NCI-H2227 (cell line): Measurements from ENCODE around the gene NKX6-2.

Experiments
- DNase-seq: peaks from one replicate; lab custom pipeline; 2025; ENCODE audit not compliant: unreplicated experiment; lab: John Stamatoyannopoulos, UW

NKX6-2 gene

DNA sequence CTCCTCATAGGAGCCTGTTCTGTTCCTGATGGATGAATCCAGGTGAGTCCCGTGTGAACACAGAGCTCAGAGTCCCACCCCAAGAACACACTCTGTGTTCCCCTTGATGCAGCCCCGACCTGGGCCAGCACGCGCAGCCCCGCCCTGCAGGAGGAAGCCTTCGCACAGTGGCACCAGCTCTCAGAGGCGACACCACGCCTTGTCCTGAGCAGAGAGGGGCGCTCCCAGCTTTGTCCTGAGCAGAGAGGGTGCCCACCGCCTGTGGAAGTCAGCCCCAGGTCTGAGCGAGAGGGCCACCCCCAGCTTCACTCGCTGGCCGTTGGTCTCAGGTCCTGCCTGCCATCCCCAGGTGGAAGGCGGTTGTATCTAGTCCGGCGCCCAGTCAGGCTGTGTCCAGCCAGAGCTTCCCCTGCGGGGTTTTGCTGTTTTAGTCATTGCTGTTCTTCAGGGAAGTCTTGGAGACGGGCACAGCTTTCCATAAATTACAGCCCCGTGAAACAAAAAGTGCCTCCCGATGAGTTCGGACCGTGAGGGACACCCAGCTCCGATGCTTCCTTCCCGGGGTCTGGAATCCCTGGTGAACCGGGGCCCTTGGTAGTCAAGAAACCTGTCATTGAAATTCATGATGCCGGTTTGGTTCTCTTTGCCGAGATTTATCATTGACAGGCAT is 43.6 kb downstream of the NKX6-2 start:
- DNase-seq, result no peak

DNA sequence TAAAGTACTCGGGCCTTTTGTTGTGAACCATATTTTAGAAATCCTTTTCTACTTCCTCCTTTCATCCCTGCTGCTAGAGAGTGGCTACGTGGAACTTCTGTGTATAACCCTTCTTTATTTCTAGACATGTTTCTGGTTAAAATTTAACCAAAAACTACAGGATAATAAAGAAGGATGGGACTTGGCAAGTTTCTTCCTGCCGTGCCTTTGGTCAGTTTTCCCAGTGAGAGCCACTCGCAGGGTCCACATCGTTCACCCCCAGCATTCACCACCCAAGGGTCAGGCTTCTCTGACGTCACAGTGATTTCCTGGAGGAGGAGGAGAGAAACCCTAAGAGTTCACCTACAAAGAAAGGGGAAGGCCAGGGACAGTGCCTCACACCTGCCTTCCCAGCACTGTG is 45.4 kb downstream of the NKX6-2 start:
- DNase-seq, result no peak

DNA sequence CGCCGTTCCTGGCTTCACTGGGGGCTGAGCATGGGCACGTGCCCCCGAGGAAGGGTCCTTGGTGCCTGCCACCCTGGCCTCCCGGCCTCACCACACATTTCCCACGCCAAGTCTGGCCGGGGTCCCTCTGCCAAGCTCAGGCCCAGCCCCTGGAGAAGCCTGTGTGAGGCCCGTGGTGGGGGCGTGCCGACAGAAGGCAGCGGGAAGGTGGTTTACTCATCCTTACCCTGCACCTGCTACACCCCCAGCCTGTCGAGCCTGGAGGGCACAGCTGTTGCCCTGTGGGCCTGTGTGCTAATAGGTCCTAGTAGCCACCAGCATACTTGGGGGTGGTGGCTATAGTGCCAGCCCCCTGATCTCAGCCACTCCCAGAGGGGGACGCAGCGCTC is 46.7 kb downstream of the NKX6-2 start:
- DNase-seq, result no peak

DNA sequence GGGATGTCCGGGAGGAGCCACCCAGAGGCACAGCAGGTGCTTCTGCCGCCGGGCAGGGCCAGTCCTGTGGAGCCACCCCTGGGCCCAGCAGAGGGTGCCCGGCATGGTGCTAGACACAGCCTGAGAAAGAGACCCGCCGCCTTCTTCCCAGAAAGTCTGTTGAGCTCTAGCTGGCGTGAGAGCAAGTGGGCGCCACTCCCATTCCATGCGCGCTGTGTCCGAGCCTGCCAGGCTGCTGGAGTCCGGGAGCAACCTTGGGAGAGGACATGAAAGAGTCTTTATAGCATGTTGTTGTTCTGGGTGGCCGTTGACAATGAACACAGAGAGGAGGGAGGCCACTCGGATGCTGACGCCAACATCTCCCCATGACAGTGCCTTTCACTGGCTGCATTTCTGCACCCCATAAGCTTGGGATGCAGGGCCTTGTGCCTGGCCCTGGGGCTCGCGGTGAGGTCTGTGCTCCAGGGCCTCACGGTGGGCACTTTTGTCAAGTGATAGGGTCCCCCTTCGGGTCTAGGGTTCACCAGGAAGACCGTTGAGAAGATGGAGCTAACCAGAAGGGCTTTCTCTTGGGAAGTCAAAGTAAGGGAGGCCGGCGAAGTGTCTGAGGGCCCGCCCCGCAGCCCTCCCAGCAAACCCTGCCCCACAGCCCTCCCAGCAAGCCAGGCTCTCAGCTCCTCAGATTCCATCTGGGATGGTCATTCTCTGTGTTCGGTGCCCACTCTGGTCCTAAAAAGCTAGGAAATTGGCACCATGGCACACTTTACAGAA is 47.3 kb downstream of the NKX6-2 start:
- no peak for DNase-seq

DNA sequence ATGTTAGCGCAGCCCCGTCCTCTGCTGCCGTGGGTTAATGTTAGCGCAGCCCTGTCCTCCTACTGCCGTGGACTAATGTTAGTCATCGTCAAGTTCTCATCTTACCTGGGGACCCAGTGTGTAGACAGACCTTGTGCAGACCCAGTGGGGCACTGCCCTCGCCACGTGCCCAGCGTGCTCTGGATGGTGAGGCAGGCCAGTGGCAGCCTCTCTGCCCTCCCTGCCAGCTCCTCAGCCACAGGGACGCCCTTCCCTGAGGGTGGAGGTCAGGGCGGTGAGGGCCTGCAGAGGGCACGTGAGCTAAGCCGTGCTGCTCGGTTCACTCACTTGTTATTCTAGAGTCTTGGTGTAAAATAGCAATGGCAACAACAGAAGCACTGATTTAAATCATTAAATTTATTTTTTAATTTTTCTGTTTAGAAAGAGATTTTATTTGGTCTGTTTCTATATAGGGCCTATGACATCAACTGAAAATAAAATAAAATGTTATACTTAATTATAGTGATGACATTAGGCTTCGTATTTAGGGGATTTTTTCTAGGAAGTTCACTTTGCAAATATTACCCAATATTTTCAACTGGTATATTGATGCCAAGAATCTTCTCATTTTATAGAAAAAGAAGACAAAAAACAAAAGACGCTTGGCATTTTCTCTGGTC is 48.4 kb downstream of the NKX6-2 start:
- DNase-seq, result no peak

DNA sequence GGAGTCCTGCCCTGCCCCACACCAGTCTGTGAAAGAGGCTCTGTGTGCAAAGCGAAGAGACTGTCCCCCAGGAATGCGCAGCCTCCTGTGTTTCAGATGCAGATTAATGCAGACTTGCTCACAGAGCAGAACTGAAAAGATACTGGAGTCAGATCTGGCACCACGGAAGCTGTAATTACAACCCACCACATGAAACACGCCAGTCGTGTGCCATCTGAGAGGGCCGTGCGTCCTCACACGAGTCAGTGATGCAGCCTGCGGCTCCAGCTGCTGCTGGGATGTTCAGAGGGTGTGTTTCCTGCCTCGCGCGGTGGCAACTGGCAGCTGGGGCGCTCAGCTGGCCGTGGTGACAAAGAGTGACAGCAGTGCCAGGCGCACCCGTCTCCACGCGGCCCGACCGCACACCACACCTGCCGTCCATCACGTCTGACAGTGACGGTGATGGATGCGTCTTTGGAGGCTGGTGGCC is 50.0 kb downstream of the NKX6-2 start:
- no peak for DNase-seq

DNA sequence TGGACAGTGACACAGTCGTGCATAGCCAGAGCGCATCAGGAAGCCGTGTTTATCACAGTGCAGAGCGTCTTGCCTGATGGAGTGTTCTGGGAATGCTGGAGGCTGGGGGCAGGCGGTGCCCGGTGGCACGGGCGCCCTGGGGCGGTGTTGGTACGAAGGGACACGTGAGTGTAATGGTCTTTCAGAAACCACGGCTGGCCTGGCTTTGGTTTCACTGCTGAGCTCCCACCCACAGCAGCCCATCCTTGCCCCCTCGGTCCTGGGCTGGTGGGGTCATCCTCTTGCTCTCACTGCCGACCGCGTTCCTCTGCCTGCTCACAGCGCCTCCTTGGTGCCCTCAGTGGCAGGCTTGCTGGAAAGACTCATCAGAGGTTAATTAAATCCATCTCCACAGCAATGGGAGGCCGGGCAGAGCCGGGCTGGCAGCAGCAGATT is 50.6 kb downstream of the NKX6-2 start:
- no peak for DNase-seq

DNA sequence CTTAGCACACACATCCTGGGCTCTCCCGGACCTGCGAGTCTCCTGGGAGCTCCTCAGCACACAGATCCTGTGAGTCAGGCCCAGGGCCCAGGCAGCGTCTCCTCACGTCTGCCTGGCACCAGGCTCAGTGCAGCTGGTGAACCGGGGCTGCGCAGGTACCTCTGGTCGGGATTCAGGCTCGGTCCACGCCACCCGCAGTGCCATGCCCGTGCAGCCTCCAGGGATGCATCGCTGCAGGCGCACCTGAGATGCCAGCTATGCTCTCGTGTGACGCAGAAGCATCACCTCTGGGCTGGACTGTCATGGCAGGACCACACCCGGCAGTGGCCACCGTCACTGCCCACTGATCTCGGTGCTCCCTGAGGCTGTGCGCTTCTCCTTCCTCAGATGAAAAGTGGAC is 52.0 kb downstream of the NKX6-2 start:
- DNase-seq, result no peak
